ENCODE data around the gene GSDME. TPM values are rescaled to one million over a fixed set of nuclear protein-coding genes. Genes with fewer than 3 reads are reported as not detected.
"Not testable (repeated sequence)": the region's sequence is repeated elsewhere in the genome, so short reads cannot be mapped to it uniquely, and the experiment has no call there.

Gene GSDME
- 1 to 10 TPM in 1 of 2 donors, under 1 TPM in 1; 0.85 to 1.8 TPM for total RNA-seq
- long read RNA-seq: 0 reads

- DNase-seq: peak; percentile 36 to 48
- peak; percentile 93 for ATAC-seq
- intact Hi-C loops (cut with DNase I, micrococcal nuclease): no loop called here
Observed at GRCh38 chr7:24757353-24758275, at the start of gene GSDME. TSS of gene GSDME (minus strand) at chr7:24757464. CDS start at chr7:24749774, 7,690 bp downstream.

GRCh38 chr7:24802300-24802699 is 45.0 kb upstream of the GSDME start:
- no peak for DNase-seq
- ATAC-seq: no peak
- intact Hi-C loops (cut with DNase I, micrococcal nuclease): no loop called here

GRCh38 chr7:24801883-24802282 is 44.6 kb upstream of the GSDME start:
- ATAC-seq (no peak), DNase-seq (no peak)
- intact Hi-C loops (cut with DNase I, micrococcal nuclease): no loop called here

- DNase-seq (no peak), ATAC-seq (no peak)
- intact Hi-C loops (cut with DNase I, micrococcal nuclease): no loop called here
Observed at GRCh38 chr7:24800667-24801066, 43.4 kb upstream of the GSDME start.

GRCh38 chr7:24800073-24800472 is 42.8 kb upstream of the GSDME start:
- no peak for DNase-seq

GRCh38 chr7:24799506-24799905 is 42.2 kb upstream of the GSDME start:
- intact Hi-C loops (cut with DNase I, micrococcal nuclease): no loop called here
- DNase-seq (no peak), ATAC-seq (no peak)

More at GRCh38 chr7:24800073-24800472, 42.8 kb upstream of the GSDME start:
- intact Hi-C loops (cut with DNase I, micrococcal nuclease): no loop called here
- no peak for ATAC-seq

GRCh38 chr7:24798261-24798660 is 41.0 kb upstream of the GSDME start:
- DNase-seq (no peak), ATAC-seq (no peak)
- intact Hi-C loops (cut with DNase I, micrococcal nuclease): no loop called here

- DNase-seq (no peak), ATAC-seq (no peak)
- intact Hi-C loops (cut with DNase I, micrococcal nuclease): no loop called here
Observed at GRCh38 chr7:24797270-24797669, 40.0 kb upstream of the GSDME start.

GRCh38 chr7:24795407-24795767 is 38.1 kb upstream of the GSDME start:
- ATAC-seq (no peak), DNase-seq (no peak)
- intact Hi-C loops (cut with DNase I, micrococcal nuclease): no loop called here

- DNase-seq; intact Hi-C loops (cut with DNase I, micrococcal nuclease); ATAC-seq: not testable (repeated sequence)
Observed at GRCh38 chr7:24794751-24795406, 37.6 kb upstream of the GSDME start.

GRCh38 chr7:24793982-24794648 is 36.9 kb upstream of the GSDME start:
- intact Hi-C loops (cut with DNase I, micrococcal nuclease): no loop called here
- DNase-seq (no peak), ATAC-seq (no peak)

GRCh38 chr7:24788961-24789576 is 31.8 kb upstream of the GSDME start:
- intact Hi-C loops (cut with DNase I, micrococcal nuclease): no loop called here
- DNase-seq: no peak
- no peak for ATAC-seq

- intact Hi-C loops (cut with DNase I, micrococcal nuclease): no loop called here
- DNase-seq: no peak
- ATAC-seq: no peak
Observed at GRCh38 chr7:24788075-24788474, 30.8 kb upstream of the GSDME start.

GRCh38 chr7:24786941-24787340 is 29.7 kb upstream of the GSDME start:
- ATAC-seq (no peak), DNase-seq (no peak)
- intact Hi-C loops (cut with DNase I, micrococcal nuclease): no loop called here

GRCh38 chr7:24786306-24786705 is 29.0 kb upstream of the GSDME start:
- no peak for ATAC-seq
- DNase-seq: no peak
- intact Hi-C loops (cut with DNase I, micrococcal nuclease): no loop called here

GRCh38 chr7:24784277-24784676 is 27.0 kb upstream of the GSDME start:
- intact Hi-C loops (cut with DNase I, micrococcal nuclease): no loop called here
- DNase-seq (no peak), ATAC-seq (no peak)

GRCh38 chr7:24783698-24784097 is 26.4 kb upstream of the GSDME start:
- intact Hi-C loops (cut with DNase I, micrococcal nuclease): no loop called here
- ATAC-seq: no peak

GRCh38 chr7:24781106-24781505 is 23.8 kb upstream of the GSDME start:
- no peak for ATAC-seq
- intact Hi-C loops (cut with DNase I, micrococcal nuclease): no loop called here
- no peak for DNase-seq

More at GRCh38 chr7:24783698-24784097, 26.4 kb upstream of the GSDME start:
- no peak for DNase-seq

GRCh38 chr7:24779283-24779655 is 22.0 kb upstream of the GSDME start:
- DNase-seq (no peak), ATAC-seq (no peak)
- intact Hi-C loops (cut with DNase I, micrococcal nuclease): no loop called here
